Hypothalamus (tissue), 51 donors: ENCODE results near the gene HP1BP3.

Experiments
- DNase-seq, 51 donors: peaks; one replicate each; lab custom pipeline; 2025; lab: John Stamatoyannopoulos, UW

The HP1BP3 gene

GRCh38 chr1:20716232-20716631 lies 70.9 kb downstream of the HP1BP3 start:
- no peak for DNase-seq

DNA sequence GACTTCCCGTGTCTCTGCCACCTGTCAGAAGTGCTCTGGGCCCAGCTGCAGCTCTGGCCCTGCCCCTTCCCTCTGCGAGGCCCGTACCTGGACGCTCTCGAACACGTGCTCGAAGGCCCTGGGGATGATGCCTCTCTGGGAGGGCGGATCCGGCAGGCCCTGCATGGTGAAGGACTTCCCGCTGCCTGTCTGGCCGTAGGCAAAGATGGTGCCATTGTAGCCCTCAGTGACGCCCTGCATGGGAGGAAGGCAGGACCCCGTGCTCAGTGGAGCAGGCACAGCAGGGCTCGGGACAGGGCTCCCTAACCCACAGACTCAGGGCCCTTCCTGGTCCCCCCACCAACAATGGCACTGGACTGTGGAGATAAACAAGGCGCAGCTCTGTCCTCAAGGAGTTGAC lies 71.7 kb downstream of the HP1BP3 start:
- DNase-seq, result no peak

DNA sequence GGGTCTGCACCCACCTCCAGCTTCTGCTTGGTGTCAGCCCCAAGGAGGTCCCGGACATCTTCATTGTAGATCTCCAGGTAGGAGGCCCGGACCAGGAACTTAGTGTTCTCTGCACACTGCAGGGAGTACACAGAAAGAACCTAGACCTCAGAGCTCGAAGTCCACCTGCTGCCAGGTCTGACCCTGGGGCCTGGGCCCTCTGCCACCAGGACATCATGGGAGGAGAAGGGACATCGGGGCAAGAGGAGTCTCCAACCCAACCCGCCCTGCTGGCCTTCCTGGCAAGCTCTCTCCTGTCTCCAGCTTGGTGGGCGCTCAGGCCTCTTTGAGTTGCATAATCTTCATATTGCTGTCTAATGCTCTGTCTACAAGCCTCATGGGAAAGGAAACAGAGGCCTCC lies 73.7 kb downstream of the HP1BP3 start:
- no peak for DNase-seq

DNA sequence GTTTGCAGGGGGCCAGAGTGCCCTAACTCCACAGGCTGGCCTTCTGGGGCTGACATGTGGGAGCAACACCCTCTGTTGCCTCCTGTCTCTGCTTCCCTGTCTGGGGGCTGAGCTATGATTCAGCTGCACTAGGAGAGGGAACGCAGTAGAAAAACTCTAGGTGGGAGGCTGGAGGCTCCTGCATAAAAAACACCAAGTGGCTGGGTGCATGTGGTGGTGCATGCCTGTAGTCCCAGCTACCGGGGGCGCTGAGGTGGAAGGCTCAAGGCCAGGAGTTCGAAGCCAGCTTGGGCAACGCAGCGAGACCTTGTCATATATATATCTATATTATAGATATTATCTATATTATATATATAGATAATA lies 74.9 kb downstream of the HP1BP3 start:
- DNase-seq, result peak in 3 of 51 donors; percentile 12 to 42 (median 35)

GRCh38 chr1:20711285-20712214 lies 75.6 kb downstream of the HP1BP3 start:
- DNase-seq, result peak in 26 of 51 donors; percentile 11 to 70 (median 41)

DNA sequence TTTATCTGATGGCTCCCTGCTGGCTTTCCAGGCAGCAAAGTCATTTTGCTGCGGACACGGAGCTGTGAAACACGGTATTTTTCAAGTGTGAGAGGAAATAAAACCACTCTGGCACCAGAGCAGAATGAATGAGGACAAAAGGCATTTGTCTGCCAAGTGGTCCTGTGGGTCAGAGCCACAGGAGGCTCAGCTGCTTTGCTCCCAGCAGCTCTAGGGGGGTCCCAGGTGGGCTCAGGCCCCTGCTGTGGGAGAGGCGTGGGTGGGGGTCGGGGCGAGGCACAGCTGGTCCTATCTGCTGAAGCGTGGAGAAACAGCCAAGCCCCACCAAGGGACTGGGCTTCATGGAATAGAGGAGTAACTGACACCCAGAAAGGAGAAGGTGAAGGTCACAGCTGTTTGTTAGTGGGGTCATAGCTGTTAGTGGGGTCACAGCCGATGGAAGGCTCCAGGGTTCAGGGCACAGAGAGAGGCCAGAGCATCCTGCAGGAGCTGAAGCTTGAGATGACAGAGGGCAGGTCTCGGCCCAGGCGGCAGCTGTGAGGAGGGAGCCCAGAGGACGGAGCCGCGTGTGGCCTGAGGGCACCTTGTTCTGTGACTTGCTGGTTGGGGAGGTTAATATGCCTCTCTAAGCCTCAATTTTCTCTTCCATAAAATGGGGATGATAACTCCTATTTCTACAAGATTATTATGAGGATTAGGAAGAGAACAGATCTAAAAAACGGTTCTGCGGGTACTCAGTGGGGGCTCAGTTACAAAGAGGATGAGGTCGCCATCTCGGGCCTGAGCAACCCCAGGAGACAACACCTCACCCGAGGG lies 76.4 kb downstream of the HP1BP3 start:
- DNase-seq, result no peak

DNA sequence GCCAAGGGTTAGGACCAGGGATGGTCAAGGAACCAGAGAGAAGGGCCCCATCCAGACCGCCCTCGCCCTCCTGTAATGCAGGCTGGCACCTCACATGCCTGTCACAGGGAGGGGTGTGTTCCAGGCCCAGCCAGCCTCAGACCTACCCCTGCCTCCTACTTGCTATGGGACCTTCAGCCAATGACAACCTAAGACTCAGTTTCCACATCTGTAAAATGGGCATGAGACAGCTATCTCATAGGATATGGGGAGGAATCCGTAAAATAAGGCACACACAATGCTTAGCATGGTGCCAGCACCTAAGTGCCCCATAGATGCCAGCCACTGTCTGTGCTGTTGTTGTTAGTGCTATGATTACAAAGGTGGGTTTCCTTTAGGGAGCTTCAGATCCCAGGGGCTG lies 77.2 kb downstream of the HP1BP3 start:
- DNase-seq, result no peak

GRCh38 chr1:20708891-20709290 lies 78.2 kb downstream of the HP1BP3 start:
- no peak for DNase-seq

DNA sequence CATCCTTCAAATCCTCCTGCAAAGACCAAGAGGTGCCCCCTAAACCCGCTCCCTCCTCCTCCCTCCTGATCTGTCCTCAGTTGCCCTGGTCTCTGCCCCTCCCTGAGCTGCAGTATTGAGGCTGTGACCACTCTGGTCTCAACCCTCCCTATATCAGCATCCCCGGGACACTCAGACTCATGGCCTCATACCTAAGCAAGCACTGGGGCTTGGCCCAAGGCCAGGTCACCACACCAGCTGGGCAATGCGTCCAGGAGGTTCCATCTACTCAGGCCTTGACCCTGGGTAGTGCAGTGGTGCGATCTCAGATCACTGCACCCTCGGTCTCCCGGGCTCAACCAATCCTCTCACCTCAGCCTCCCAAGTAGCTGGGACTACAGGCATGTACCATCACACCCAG lies 79.0 kb downstream of the HP1BP3 start:
- DNase-seq, result no peak

DNA sequence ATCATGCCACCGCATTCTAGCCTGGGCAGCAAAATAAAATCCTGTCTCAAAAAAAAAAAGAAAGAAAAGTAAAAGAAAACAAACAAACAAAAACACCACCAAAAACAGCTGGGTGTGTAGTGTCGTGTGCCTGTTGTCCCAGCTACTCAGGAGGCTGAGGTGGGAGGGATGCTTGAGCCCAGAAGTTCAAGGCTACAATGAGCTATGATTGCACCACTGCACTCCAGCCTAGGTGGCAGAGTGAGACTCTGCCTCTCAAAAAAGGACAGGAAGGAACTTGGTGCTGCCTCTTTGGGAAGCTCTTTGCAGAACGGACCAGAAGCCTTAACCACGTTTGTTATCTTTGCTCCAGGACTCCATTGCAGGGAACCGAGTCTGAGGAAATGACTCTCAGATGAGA lies 80.3 kb downstream of the HP1BP3 start:
- no peak for DNase-seq

DNA sequence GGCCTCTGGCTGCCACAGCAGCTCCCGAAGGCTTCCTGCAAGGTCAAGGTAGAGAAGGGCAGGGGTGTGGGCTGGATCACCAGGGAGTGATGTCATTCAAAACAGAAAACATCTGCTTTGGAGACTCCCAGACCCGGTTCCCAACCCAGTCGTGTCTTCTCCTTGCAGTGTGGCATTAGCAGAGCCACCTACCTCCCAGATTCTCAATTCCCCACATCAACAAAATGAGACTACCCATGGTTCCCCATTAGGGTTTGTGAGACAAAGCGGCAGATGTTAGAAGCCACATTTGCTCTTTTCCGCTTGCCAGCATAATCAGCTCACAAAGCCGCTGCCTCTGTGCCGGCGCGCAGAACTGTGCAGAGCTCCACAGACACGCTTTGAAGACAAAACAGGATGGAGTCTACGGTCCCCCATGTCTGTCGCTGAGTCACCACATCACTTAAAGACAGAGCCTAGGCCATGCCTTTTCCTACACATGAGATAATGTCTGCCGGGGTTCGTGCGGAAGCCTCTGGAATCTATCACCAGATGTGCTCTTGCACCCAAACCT lies 81.8 kb downstream of the HP1BP3 start:
- peak in 2 of 51 donors; percentile 15 to 32 for DNase-seq

GRCh38 chr1:20704390-20705202 lies 82.5 kb downstream of the HP1BP3 start:
- no peak for DNase-seq

DNA sequence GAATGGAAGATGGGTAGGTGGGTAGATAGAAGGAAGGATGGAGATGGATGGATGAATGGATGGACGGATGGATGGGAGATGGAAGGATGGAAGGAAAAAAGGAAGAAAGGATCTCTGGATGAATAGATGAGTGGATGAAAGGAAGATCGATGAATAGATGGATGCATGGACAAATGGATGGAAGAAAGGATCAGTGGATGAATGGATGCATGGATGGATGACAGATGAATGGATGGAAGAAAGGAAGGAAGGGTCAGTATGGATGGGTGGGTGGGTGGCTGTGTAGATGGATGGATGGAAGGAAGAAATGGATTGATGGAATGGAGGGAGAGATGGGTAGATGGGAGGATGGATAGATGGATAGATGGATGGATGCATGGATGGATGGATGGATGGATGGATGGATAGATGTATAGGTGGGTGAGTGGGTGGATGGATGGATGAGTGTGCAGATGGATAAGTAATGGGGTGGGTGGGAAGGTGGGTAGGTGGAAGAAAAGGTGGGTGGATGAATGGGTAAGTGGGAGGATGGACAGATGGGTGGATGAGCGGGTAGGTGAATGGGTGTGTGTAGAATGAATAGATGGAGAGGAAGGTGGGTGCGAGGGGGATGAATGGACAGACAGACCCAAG lies 83.9 kb downstream of the HP1BP3 start:
- no peak for DNase-seq

- no peak for DNase-seq
Measured at GRCh38 chr1:20702416-20702815, 84.7 kb downstream of the HP1BP3 start.

DNA sequence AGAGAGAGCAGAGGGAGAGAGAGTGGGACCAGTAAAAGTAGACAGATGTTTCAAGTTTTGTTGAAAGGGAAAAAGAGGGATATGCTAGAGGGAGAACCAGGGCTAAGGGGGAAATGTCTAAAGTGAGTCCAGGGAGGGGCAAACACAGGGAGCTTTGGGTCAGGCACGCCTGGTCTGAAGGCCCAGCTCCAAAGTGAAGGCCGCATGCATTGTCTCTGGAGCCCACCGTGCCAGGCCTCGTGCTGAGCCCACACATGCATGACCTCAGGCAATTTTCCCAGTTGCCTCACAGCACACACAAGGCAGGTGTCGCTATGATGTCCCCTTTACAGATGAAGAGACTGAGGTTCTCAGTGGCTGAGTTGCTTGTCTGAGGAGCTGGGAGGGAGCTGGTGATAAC lies 85.3 kb downstream of the HP1BP3 start:
- DNase-seq, result no peak

DNA sequence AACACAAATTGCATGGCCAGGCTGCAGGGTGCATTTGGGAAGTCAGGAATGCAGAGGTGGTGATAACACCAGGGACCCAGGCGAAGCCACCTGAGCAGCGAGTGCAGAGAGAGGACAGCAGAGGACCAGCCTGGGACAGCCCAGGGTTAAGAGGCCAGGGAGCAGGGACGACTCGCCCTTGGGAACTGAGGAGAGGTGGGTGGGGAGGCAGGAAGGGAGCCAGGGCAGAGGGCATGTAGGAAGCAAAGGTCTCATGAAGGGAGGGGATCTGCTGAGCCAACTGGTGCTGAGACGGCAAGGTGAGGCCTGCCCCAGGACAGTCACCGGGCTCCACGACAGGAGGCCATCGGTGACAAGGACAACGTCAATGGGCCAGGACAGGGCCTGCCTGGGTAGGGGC lies 85.7 kb downstream of the HP1BP3 start:
- no peak for DNase-seq

GRCh38 chr1:20700636-20701215 lies 86.4 kb downstream of the HP1BP3 start:
- DNase-seq, result no peak

DNA sequence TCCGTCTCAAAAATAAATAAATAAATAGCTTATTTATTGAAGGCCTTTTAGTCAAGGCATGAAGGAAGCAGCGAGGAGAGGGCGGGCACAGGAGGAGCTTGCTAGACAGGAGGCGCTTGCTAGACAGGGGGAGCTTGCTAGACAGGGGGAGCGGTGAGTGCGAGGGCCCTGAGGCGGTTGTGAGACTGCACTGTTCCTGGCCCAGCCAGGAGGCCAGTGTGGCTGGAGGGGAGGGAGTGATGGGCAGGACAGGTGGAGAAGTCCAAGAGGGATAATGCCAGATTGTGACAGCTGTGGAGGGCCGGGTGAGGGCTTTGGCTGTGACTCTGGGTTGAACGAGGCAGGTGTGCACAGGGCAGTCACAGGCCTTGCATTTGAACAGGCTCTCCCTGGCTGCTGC lies 87.5 kb downstream of the HP1BP3 start:
- DNase-seq, result no peak

GRCh38 chr1:20698195-20698910 lies 88.8 kb downstream of the HP1BP3 start:
- DNase-seq, result no peak
